GM19043 (cell line): ENCODE results near the gene TIAL1.
"Not testable (repeated sequence)": the region's sequence is repeated elsewhere in the genome, so short reads cannot be mapped to it uniquely, and the experiment has no call there.

Experiments
- ATAC-seq: cut with Tn5 transposase; IDR thresholded peaks from one replicate; pipeline ENCODE4 v1.9.1; 2021; ENCODE audit warnings: low read depth; ENCODE audit not compliant: unreplicated experiment

The TIAL1 gene, protein sequence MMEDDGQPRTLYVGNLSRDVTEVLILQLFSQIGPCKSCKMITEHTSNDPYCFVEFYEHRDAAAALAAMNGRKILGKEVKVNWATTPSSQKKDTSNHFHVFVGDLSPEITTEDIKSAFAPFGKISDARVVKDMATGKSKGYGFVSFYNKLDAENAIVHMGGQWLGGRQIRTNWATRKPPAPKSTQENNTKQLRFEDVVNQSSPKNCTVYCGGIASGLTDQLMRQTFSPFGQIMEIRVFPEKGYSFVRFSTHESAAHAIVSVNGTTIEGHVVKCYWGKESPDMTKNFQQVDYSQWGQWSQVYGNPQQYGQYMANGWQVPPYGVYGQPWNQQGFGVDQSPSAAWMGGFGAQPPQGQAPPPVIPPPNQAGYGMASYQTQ

DNA sequence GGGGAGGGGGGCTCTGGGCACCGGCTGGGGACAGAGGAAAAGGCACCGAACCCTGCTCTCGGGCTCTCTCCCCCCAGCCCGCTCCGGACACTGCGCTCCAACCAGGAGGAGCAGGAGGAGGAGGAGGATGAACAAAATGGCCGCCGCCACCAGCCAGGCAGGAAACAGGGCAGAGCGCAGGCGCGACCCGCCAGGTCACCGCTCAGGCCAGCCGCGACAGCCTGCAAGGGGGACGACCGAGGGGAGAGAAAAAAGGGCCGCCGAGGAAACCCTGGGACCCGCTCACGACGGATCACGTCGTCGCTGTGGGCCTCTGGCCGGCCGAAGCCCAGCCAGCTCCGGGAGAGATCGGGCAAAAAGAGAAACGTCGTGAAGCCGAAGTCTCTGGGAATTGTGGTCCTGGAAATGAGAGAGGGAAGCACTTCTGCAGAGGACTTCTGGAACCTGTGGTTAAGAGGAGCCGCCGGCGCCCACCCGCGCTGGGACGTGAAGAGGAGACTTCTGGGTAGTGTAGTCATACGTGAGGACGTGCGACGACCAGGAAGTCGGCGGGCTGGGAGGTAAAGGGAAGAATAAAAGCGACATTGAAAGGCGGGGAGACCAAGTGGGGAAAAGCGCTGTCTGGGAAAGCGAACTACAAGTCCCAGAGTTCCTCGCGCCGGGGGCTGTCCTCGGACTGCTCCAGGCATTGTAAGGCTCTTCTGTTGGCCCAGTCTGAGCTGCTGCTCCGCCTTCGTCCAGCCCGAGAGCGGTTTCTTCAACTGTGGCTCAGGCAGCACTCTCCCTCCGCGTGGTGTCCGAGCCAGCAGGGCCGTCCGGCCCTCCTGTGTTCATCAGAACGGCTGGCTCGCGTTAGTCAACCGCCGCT is at the start of gene TIAL1:
TIAL1 (minus strand) TSS at position 428 of the 868 bp plus-strand sequence. CDS start 499 bp downstream, outside the sequence.
- peak; percentile 89 for ATAC-seq

DNA sequence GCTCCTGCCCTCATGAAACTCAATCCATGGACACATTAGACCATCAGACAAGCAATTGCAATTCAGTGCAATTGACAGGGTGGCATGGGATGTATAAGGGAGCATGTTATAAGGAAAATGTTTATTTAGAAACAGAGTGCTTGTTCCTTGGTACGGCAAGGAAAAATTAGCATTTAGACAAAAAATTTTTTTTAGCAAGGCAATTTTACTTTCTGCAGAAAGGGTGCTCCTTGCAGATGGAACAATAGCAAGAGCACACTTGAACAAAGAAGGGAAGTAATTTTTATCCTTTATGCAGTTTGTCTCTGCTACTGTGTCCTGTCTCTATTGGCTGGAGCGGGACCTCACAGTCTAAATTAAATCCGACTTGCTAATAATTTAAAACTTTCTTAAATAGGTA is 48.2 kb upstream of the TIAL1 start:
- ATAC-seq, result no peak

DNA sequence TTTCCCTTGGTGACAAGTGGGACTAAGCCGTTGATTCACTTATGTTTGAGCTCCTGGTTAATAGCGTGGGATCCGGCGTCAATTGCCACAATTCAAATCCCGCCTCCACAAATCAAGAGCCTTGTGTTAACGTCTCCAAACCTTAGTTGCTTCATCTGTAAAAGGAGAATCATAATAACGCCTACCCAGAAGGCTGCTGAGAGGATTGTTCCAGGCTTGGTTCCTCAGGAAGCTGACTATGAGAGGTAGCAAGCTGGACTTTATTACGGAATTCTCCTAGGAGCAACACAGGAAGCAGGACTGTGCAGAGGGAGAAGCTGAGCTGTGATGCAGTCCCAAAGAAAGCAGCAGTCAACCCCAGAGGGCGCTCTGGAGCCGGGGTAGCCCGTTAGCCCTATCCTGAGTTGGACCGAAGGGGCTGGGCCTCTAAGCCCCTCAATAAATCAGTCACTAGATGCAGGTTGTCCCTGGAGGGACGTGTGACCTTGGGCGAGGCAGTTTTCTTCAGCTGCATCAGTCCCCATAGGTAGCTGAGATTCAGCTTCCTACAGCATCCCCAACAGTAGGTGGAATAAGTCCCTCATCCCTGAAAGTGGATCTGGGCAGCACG is 47.5 kb upstream of the TIAL1 start:
- no peak for ATAC-seq

DNA sequence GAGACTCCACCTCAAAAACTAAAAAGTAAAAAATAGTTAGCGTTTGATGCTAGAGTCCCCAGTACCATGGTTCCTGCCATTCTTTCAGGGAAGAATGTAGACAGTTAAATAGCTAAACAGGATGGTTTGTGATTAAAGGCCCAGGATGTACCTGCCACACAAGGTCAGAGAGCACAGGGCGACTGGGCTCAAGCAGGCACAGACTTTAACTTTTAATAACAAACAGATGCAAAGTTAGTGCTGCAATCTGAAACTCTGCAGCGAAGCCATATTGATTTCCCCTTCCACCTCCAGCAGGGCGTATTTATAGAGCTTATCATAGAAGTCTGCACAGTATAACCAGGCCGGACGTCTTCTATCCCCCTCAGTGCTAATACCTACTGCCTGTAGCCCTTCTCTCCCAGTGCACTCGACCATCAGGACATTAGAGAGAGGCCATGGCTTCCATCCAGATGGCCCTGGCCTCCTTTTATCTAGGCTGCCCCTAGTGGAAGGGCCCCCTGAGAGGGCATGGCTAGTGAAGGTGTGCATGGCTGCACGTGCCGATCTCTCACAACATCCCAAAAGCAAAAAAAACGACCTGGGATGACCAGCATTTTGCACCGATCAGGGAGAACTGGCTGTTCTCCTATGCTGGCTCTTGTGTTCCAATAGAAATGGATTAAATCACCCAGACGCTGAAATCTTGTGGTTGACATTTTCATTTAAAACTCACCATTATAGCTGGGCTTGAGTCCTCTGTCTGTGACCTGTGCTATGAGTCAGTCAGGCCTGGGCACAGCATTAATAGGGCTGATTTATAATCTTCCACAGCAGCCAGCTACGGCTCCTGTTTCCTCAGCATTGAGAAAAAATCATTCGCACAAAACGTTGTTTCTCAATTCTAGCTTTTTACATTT is 46.8 kb upstream of the TIAL1 start:
- no peak for ATAC-seq

DNA sequence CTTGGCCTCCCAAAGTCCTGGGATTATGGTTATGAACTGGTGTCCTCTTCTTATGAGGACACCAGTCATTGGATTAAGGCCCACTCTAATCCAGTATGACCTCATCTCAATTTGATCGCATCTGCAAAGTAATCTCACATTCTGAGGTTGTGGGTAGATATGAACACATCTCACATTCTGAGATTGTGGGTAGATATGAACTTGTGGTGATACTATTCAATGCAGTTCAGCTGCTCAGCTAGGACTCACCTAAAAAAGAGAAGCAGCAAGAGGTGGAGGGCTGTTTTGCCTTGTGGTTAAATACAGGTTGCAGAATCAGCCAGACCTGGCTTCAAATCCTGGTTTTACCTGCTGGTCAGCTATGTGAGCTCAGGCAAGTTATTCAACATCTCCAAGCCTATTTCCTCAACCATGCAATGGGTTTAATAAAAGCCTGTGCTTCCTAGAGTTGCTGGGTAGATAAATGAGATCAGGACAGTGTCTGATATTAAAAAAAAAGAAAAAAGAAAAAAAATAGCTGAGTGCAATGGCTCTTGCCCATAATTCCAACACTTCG is 45.9 kb upstream of the TIAL1 start:
- no peak for ATAC-seq

DNA sequence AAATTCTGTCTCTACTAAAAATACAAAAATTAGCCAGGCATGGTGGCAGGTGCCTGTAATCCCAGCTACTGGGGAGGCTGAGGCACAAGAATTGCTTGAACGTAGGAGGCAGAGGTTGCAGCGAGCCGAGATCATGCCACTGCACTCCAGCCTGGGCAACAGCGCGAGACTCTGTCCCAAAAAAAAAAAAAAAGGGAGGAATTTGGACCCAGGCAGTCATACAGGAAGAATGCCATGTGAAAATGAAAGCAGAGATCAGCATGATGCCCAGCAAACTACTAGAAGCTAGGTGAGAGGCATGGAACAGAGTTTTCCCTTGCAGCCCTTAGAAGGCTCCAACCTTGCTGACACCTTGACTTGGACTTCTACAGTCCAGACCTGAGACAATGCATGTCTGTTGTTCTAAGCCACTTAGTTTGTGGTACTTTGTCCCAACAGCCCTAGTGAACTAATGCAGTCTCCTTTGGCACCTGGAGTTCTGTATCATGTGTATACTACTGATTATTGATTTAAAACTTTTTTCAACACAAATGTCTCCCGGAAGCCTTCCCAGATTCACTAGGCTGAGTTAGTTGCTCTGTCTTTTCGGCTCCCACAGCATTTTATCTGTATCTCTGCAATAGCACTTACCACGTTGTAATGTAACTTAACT is 44.2 kb upstream of the TIAL1 start:
- ATAC-seq, result no peak

DNA sequence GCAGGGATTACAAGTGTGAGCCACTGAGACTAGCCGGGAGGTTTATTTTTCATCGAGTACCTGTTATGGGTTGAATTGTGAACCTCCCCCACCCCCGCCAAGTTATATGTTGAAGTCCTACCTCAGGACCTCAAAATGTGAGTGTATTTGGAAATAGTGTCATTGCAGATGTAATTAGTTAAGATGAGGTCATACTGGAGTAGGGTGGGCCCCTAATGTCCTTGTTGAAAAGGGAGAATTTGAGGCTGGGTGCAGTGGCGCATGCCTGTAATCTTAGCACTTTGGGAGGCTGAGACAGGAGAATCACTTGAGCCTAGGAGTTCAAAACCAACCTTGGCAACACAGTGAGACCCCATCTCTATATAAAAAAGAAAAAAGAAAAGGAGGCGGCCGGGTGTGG is 43.6 kb upstream of the TIAL1 start:
- no peak for ATAC-seq

DNA sequence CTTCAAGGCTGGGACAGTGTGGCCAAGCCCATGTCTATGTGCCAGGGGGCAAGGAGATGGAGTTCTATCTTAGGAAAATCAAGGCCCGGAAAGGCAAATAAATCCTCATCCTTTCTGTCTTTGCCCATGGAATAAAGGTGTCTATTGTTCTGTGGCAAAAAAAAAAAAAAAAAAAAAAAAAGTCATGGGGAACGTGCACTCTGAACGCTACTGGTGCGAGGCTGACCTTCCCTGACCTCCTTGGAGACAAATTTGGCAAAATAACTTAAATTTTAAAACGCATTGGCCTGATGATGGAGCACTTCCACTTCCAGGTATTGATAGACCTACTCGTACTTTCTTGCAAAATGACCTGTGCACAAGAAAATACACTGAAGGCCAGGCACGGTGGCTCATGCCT is 42.2 kb upstream of the TIAL1 start:
- no peak for ATAC-seq

DNA sequence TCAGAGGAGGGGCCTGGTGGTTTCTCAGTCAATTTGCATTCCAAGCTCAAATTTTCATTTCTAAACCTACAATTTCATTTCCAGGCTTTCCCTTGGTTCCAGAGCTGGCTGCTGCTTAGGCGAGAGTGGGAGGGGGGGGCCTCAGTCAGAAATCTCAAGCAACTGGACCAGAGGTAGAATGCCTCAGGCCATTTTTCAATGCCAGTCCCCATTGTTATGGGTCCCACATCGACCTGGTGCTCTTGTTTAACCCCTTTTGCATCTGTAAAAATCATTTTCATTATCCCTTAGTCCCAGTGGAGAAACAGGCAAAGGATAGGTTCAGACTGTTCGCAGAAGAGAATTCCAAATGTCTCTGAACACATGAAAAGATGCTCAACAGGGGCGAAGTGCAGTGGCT is 40.9 kb upstream of the TIAL1 start:
- ATAC-seq, result no peak

DNA sequence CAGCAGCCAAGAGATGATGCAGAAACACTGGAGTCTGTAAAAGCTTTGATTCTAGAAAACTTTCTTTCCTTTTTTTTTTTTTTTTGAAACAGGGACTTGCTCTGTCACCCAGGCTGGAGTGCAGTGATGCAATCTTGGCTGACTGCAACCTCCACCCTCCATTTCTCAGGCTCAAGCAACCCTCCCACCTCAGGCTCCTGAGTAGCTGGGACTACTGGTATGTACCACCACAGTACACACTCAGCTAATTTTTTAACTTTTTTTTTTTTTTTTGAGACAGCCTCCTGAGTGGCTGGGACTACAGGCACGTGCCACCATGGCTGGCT is 37.4 kb upstream of the TIAL1 start:
- ATAC-seq, result no peak

DNA sequence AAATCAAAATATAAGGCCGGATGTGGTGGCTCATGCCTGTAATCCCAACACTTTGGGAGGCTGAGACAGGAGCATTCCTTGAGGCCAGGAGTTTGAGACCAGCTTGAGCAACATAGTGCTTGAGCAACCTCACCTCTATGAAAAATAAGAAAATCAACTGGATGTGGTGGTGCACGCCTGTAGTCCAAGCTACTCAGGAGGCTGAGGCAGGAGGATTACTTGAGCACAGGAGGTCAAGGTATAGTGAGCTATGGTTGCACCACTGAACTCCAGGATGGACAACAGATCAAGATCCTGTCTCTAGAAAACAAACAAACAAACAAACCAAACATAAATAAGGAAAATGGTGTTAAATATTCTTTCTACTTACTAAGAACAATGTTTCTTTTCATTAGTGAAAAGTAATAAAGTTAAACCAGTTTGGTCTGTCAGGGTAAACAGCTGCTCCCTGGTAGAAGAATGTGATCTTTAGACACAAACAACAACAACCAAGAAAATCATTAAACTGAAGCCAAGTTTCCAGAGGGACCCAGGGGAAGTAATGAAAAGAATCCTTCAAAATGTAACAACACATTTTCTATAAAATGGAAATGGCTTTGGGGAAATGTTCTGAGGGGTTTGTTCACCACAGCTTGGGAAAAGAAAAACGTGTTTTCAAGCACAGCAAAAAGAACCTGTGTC is 36.9 kb upstream of the TIAL1 start:
- ATAC-seq, result no peak

DNA sequence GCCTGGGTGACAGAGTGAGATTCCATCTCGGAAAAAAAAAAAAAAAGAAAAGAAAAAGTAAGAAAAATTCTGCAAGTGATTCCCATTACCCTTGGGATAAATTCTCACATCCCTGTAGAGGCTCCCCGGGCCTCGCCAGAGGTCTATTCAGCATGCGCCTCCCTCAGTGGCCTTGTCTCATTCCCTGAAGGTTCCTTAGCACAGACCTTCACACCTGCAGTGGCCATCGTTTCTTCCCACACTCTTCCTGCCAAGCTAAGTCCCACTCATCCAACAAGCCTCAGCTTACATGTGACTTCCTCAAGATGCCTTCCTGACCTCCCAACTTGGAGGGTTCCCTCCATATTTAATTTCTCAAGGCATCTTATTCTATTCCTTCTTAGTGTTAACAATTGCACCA is 33.5 kb upstream of the TIAL1 start:
- ATAC-seq, result no peak

DNA sequence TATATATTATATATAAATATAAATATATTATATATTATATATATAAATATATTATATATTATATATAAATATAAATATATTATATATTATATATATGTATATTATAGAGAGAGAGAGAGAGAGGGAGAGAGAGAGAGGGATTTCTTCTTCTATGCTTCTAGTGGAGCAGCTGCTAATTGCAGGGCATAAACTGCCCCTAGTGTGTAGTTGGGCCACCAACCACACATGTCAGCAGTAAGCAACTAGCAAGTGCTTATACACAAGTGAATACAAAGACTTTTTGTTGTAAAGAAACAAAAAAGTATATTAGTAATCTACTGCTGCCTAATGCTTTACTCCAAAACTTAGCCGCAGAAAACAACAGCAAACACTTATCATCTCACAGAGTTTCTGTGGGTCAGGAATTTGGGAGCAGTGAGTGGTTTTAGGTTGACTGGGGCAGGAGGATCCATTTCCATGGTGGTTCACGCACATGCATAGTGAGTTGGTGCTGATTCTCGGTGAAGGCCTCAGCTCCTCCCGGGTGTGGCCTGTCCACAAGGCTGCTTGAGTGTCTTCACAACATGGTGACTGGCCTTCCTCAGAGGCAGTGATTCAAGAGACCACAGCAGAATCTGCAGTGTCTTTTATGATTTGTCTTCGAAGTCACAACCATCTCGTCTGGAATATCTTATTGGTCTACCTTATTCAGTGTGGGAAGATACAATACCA is 29.0 kb upstream of the TIAL1 start:
- ATAC-seq, result no peak

DNA sequence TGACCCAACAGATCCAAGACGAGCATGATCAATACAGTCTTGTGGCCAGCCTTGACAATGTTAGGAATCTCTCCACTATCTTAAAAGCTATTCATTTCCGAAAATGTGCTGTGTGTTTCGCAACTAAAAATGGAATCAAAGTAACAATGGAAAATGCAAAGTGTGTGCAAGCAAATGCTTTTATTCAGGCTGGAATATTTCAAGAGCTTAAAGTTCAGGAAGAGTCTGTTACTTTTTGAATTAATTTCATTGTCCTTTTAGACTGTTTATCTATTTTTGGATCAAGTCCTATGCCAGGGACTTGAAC is 24.3 kb upstream of the TIAL1 start:
- ATAC-seq, result no peak

DNA sequence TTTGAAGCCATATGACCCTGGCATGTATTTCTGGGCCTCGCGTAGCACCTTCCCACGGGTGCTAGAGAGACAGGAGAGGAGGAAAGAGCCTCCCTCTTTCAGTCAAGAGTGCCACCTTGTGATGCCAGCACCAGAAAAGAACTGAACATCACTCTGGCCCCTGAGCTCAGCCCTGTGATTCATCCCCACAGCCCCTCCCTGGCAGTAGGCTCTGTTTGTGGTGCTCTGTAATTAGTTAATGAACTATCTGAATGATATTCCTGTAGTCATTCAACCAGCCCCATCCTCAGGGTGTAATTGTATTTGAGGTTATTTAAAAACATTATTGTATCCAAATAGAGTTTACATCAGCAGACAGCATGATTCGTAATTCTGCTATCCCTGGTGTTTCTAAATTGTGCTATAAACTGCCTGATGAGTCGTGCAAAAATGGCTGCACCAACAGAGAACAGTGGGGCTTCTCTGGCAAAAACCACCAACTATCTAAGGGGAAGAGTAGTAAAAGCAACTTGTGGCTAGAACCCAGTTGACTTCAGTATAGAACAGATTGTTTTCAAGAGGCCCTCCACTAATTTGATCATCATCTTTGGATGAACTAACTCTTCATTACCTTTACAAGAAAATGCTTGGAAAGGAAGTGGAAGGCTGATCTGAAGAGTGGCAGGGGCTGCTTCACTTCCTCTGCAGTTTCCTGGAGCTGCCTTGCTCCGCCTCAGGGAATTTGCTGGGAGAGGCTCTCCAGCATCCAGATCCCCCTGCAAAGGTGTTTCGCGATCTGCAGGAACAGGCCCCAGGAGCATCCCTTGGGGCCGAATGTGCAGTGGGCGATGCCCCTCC is 23.7 kb upstream of the TIAL1 start:
- no peak for ATAC-seq

DNA sequence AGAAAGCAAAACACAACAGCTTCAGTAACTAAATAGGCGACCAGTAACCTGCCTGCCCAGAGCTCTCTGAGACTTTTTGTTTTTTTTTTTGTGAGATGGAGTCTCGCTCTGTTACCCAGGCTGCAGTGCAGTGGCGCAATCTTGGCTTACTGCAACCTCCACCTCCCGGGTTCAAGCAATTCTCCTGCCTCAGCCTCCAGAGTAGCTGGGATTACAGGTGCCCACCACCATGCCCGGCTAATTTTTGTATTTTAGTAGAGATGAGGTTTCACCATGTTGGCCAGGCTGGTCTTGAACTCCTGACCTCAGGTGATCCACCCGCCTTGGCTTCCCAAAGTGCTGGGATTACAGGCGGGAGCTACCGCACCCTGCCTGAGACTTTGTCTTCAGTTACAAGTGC is 23.0 kb upstream of the TIAL1 start:
- ATAC-seq, result not testable (repeated sequence)

DNA sequence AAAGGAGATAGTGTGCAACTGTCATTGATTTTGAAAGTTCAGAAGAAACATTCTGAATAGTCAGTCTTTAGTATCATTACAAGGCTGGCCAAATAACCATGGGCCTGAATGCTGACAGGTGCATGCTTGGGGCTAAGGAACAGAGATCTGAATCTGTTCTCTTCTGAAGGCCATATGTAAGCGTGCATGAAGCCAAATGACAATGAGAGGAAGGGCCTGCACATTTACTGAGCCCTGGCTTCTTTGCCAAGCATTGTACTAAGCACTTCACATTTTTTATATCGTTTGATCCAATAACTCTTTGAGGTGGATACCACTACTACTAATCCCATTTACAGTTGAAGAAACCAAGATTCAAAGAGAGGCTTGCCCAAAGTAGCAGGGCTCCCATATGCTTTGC is 22.5 kb upstream of the TIAL1 start:
- ATAC-seq, result no peak
